Adrenal gland (tissue), 5 donors: ENCODE measurements around the gene RBM33.

Experiments
- POLR2A ChIP-seq, 2 donors: fragments of 450-650 bp; IDR thresholded peaks; one replicate each; pipeline ENCODE4 v1.6.1; 2017; ENCODE audit warnings: antibody characterized with exemption in 2 of 2, mild to moderate bottlenecking in 2 of 2, moderate library complexity in 1 of 2
- TF ChIP-seq, protein P1 (sequence below), 6 experiments: fragments of 450-650 bp in 4 of 6; fragments of 200-600 bp in 2 of 6; sonication (generic) in 1 of 6; IDR thresholded peaks; 1 replicate in 5 of 6; 2 replicates in 1 of 6; pipeline versions ENCODE4 v1.5.1 to v1.8.0; 2016 to 2021; ENCODE audit warnings: antibody characterized with exemption in 6 of 6, mild to moderate bottlenecking in 2 of 6, moderate library complexity in 1 of 6
- donor health status: DM: no; HTN: no; CAD: no.

DNA sequence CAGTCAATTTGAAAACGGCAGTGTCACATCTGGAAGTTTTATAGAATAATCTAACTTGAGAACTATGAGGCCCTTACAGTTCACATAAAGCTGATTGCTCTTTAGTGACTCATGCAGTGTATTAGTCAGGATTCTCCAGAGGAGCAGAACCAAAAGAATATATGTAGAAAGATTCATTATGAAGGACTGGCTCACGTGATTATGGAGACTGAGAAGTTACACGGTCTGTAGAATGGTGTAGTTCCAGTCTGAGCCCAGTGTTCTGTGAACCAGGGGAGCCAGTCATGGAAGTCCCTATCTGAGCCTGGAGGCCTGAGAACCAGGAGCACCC is 21.5 kb downstream of the RBM33 start:
- no peak for TF ChIP-seq POLR2A (IDR thresholded peaks at IDR 0.05)
- TF ChIP-seq, protein P1, sequence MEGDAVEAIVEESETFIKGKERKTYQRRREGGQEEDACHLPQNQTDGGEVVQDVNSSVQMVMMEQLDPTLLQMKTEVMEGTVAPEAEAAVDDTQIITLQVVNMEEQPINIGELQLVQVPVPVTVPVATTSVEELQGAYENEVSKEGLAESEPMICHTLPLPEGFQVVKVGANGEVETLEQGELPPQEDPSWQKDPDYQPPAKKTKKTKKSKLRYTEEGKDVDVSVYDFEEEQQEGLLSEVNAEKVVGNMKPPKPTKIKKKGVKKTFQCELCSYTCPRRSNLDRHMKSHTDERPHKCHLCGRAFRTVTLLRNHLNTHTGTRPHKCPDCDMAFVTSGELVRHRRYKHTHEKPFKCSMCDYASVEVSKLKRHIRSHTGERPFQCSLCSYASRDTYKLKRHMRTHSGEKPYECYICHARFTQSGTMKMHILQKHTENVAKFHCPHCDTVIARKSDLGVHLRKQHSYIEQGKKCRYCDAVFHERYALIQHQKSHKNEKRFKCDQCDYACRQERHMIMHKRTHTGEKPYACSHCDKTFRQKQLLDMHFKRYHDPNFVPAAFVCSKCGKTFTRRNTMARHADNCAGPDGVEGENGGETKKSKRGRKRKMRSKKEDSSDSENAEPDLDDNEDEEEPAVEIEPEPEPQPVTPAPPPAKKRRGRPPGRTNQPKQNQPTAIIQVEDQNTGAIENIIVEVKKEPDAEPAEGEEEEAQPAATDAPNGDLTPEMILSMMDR (IDR thresholded peaks at IDR 0.05): no peak
